PFSK-1 (cell line): ENCODE results near the gene RFFL.

Source experiments
- FOXP2 ChIP-seq: optimal IDR thresholded peaks from 2 replicates; pipeline ENCODE3; 2011; ENCODE audit warnings: borderline replicate concordance, control low read depth, inconsistent platforms; ENCODE audit not compliant: insufficient read depth; ENCODE audit errors: extremely low read length, extremely low read depth
- POLR2AphosphoS5 ChIP-seq: IDR thresholded peaks from 2 replicates; pipeline ENCODE4 v1.6.1; 2012; ENCODE audit warnings: low read depth, mild to moderate bottlenecking, control low read depth, low read length, moderate library complexity
- SIN3A ChIP-seq: IDR thresholded peaks from 2 replicates; pipeline ENCODE4 v1.6.1; 2012; ENCODE audit warnings: mild to moderate bottlenecking, low read length, moderate library complexity, borderline replicate concordance; ENCODE audit not compliant: insufficient read depth
- TAF1 ChIP-seq: IDR thresholded peaks from 2 replicates; pipeline ENCODE4 v1.6.1; 2012; ENCODE audit warnings: low read length, control low read depth, borderline replicate concordance; ENCODE audit not compliant: insufficient read depth
- TF ChIP-seq, protein P1 (sequence below), 2 experiments: IDR thresholded peaks; 2 replicates each; pipeline versions ENCODE4 v1.6.1 to v1.8.0; 2011 to 2012; ENCODE audit warnings: low read depth in 2 of 2, low read length in 2 of 2, control low read depth in 1 of 2, inconsistent platforms in 1 of 2, mild to moderate bottlenecking in 1 of 2, moderate library complexity in 1 of 2; ENCODE audit not compliant: insufficient read depth in 1 of 2

Gene RFFL

DNA sequence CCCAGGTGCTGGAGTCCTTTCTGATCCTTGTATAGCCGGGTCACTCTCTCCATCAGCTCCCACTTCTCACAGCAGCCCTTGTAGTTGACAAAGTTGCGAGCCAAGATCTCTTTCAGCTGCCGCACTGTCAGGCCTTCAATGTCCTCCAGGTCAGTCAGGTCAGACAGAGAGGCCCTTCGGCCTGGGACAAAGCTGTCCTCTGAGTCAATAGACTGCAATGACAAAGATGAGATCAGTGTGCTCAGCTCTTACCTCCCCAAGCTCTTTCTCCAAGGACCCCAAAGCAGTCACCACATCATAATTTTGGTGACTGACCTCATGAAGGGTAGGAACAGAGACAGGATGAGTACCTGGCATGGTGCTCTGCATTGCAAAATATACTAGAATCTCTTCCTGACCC, 47.1 kb downstream of the RFFL start:
- TF ChIP-seq SIN3A (no peak), TAF1 (no peak), POLR2AphosphoS5 (no peak), FOXP2 (no peak)
- TF ChIP-seq, protein P1, sequence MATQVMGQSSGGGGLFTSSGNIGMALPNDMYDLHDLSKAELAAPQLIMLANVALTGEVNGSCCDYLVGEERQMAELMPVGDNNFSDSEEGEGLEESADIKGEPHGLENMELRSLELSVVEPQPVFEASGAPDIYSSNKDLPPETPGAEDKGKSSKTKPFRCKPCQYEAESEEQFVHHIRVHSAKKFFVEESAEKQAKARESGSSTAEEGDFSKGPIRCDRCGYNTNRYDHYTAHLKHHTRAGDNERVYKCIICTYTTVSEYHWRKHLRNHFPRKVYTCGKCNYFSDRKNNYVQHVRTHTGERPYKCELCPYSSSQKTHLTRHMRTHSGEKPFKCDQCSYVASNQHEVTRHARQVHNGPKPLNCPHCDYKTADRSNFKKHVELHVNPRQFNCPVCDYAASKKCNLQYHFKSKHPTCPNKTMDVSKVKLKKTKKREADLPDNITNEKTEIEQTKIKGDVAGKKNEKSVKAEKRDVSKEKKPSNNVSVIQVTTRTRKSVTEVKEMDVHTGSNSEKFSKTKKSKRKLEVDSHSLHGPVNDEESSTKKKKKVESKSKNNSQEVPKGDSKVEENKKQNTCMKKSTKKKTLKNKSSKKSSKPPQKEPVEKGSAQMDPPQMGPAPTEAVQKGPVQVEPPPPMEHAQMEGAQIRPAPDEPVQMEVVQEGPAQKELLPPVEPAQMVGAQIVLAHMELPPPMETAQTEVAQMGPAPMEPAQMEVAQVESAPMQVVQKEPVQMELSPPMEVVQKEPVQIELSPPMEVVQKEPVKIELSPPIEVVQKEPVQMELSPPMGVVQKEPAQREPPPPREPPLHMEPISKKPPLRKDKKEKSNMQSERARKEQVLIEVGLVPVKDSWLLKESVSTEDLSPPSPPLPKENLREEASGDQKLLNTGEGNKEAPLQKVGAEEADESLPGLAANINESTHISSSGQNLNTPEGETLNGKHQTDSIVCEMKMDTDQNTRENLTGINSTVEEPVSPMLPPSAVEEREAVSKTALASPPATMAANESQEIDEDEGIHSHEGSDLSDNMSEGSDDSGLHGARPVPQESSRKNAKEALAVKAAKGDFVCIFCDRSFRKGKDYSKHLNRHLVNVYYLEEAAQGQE (IDR thresholded peaks at IDR 0.05; ENCODE audit: insufficient read depth in 1 of 2, low read depth in 2 of 2, low read length in 2 of 2), result no peak

DNA sequence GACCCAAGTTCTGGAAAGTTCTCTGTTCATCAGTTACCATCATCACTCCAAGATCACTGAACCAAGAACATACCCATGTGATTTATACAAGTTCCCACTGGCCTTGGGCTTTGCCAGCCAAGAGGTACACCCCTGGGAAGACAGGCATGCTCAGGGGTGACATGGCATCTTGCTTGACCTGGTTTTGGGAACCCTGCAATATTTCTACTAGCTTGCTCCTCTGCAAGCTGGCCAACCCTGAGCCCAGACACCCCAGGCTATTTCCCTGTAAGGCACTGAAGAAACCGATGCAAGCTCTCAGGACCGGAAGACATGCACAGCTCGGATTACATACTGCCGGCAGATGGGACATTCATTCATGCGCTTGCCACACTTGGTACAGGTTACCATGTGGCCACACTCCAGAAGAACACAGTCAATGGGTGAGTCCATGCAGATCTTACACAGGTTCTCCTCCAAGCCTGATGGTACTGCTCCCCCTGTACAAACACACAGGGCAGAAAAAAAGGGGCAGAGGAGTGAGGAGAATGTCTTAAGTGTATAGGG, 51.8 kb downstream of the RFFL start:
- TF ChIP-seq POLR2AphosphoS5, result no peak
- no peak for TF ChIP-seq FOXP2
- no peak for TF ChIP-seq TAF1
- TF ChIP-seq, protein P1 (IDR thresholded peaks at IDR 0.05; ENCODE audit: insufficient read depth in 1 of 2, low read depth in 2 of 2, low read length in 2 of 2), result no peak
- no peak for TF ChIP-seq SIN3A

DNA sequence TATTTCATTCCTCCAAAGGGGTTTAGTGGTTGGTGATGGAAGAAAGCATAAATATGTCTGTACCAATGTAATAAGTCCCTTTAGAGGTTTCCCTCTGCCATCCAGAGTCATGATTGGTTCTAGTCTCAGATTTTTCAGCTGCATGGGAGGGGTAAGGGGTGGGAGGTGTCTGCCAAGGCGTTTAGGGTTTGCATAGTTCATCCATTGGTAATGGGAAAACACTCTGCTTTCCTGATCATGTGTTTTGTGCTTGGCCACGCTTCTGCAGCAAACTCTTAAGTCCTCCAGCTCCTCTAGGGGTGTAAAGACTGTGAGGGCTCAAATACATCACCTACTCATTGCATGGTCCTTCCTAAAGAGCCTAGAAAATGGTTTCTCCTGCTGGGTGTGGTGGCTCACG, 53.4 kb downstream of the RFFL start:
- TF ChIP-seq FOXP2 (no peak), SIN3A (no peak)

DNA sequence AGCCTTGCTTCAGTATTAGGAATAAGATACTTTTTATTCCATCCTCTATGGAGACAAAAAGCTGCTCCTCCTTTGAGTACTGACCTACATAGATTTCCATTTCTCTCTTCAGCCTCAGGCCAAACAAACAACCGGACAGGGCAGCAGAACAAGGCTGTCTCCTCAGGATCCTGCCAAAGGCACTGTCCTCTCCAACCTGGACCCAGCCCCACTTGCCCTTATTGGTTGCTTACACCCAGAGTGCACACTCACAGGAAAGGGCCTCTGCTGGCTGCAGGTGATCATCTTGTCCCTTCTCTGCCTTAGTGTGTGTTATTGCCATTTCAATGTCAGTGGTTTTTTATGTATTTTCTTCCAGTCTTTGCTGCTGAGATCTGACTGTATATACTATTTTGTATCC, 56.5 kb downstream of the RFFL start:
- TF ChIP-seq POLR2AphosphoS5 (no peak), FOXP2 (no peak), SIN3A (no peak), TAF1 (no peak)
- TF ChIP-seq, protein P1 (IDR thresholded peaks at IDR 0.05; ENCODE audit: insufficient read depth in 1 of 2, low read depth in 2 of 2, low read length in 2 of 2), result no peak

DNA sequence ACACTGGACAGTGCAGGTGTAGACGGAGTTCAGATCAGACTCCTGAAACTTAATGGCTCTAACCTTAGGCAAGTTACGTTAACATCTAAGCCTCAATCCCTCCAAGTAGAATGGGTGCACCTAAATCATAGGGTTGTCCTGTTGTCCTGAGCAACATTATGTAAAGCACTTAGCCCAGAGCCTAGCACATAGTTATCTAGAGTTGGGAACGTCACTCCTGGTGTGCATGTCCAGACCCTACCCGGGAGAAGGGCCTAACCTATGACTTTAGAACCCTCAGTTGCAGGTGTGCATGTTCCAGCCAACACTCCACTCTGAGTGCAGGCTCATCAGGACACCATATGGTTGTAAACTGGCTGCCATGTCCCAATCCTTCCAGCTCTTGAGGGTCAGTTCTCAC, 57.2 kb downstream of the RFFL start:
- TF ChIP-seq TAF1, result no peak
- TF ChIP-seq, protein P1 (IDR thresholded peaks at IDR 0.05; ENCODE audit: insufficient read depth in 1 of 2, low read depth in 2 of 2, low read length in 2 of 2), result no peak
- TF ChIP-seq FOXP2, result no peak
- TF ChIP-seq SIN3A, result no peak
- no peak for TF ChIP-seq POLR2AphosphoS5
